Peyer's patch (tissue), 4 donors: ENCODE results near the gene OSBPL9. TPM values are rescaled to one million over a fixed set of nuclear protein-coding genes. Genes with fewer than 3 reads are reported as not detected.
"Not testable (repeated sequence)": the region's sequence is repeated elsewhere in the genome, so short reads cannot be mapped to it uniquely, and the experiment has no call there.

Source experiments
- DNase-seq, 3 donors: peaks; one replicate each; pipeline ENCODE4 v3.0.0-alpha.2; 2017 to 2019
- H3K27ac ChIP-seq, 4 donors: fragments of 200-600 bp; sonication (generic); one replicate each; pipeline ENCODE4 v1.5.1; 2016 to 2019
- H3K27me3 ChIP-seq, 2 donors: fragments of 200-600 bp; sonication (generic); one replicate each; pipeline ENCODE4 v1.5.1; 2019
- H3K36me3 ChIP-seq, 3 donors: fragments of 200-600 bp; sonication (generic); one replicate each; pipeline ENCODE4 v1.5.1; 2016 to 2019
- H3K4me1 ChIP-seq, 4 donors: fragments of 200-600 bp; sonication (generic); one replicate each; pipeline ENCODE4 v1.5.1; 2016 to 2019
- H3K4me3 ChIP-seq, 4 donors: fragments of 200-600 bp; sonication (generic); 1 replicate in 3 of 4; 2 replicates in 1 of 4; pipeline ENCODE4 v1.5.1; 2016 to 2019; ENCODE audit warnings: mild to moderate bottlenecking in 1 of 4
- H3K9me3 ChIP-seq, 4 donors: fragments of 200-600 bp; sonication (generic); one replicate each; pipeline ENCODE4 v1.5.1; 2016 to 2019; ENCODE audit warnings: mild to moderate bottlenecking in 1 of 4
- CTCF ChIP-seq, 6 experiments: fragments of 450-650 bp in 4 of 6; fragments of 200-600 bp in 2 of 6; sonication (generic) in 1 of 6; IDR thresholded peaks; one replicate each; pipeline ENCODE4 v1.5.1; 2017 to 2019; ENCODE audit warnings: antibody characterized with exemption in 6 of 6, mild to moderate bottlenecking in 3 of 6, moderate library complexity in 1 of 6
- POLR2A ChIP-seq, 2 donors: fragments of 450-650 bp; IDR thresholded peaks; one replicate each; pipeline ENCODE4 v1.5.1; 2017; ENCODE audit warnings: antibody characterized with exemption in 2 of 2, mild to moderate bottlenecking in 2 of 2, moderate library complexity in 2 of 2
- total RNA-seq, 4 donors: library from RNA; depleted of rRNA; stranded (reverse); fragments of >200 nt; gene quantifications; one replicate each; pipeline ENCODE4 v1.1.0, GENCODE V29; 2016

OSBPL9 gene
- total RNA-seq, 4 donors from 2014 or later: 54.1 to 597 (median 69.8) TPM

GRCh38 chr1:51792864-51793263, 176.0 kb downstream of the OSBPL9 start:
- TF ChIP-seq POLR2A (IDR thresholded peaks at IDR 0.05) (no peak), CTCF (IDR thresholded peaks at IDR 0.05) (no peak)
- no peak for DNase-seq
- peaks cover 0 to 84% (median 0%) of the 10 kb centered on the region in 3 donors for H3K36me3 ChIP-seq
- no peaks in the 10 kb centered on the region for H3K27me3 ChIP-seq
- H3K9me3 ChIP-seq: no peaks in the 10 kb centered on the region
- no peak overlapping the region for H3K27ac ChIP-seq
- H3K4me3 ChIP-seq: no peak overlapping the region
- no peaks in the 10 kb centered on the region for H3K4me1 ChIP-seq

DNA sequence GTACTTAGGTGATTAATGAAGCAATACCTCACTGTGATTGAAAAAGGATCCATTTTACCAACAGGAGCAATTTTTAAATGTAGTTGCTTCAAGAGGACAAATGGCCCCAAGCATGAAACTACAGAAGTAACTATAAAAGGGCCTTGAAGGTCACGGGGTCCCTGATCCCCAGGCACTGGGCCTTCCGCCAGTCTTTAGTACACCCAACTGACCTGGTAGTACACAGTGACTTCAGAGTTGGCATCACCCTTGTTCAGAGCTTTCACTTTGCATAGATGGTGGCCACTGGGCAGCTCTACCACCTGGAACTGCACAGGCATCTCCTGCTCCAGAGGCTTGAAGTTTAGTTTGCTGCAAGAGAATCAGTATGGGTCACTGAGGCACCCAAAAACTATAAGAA, 177.4 kb downstream of the OSBPL9 start:
- Histone ChIP-seq H3K4me1 (no peaks in the 10 kb centered on the region), H3K9me3 (no peaks in the 10 kb centered on the region), H3K27ac (peak overlapping the region in 1 of 4 donors; percentile 11), H3K36me3 (peaks cover 0 to 84% (median 0%) of the 10 kb centered on the region in 3 donors), H3K4me3 (no peak overlapping the region), H3K27me3 (no peaks in the 10 kb centered on the region)
- DNase-seq: no peak
- no peak for TF ChIP-seq CTCF (IDR thresholded peaks at IDR 0.05)
- no peak for TF ChIP-seq POLR2A (IDR thresholded peaks at IDR 0.05)

- no peak for DNase-seq
- H3K36me3 ChIP-seq: peaks cover 0 to 84% (median 0%) of the 10 kb centered on the region in 3 donors
- no peak overlapping the region for H3K4me3 ChIP-seq
- H3K4me1 ChIP-seq: no peaks in the 10 kb centered on the region
- H3K27me3 ChIP-seq: no peaks in the 10 kb centered on the region
- TF ChIP-seq CTCF (IDR thresholded peaks at IDR 0.05): no peak
- no peak for TF ChIP-seq POLR2A (IDR thresholded peaks at IDR 0.05)
- no peaks in the 10 kb centered on the region for H3K9me3 ChIP-seq
- no peak overlapping the region for H3K27ac ChIP-seq
Observed at GRCh38 chr1:51794868-51795267, 178.0 kb downstream of the OSBPL9 start.

DNA sequence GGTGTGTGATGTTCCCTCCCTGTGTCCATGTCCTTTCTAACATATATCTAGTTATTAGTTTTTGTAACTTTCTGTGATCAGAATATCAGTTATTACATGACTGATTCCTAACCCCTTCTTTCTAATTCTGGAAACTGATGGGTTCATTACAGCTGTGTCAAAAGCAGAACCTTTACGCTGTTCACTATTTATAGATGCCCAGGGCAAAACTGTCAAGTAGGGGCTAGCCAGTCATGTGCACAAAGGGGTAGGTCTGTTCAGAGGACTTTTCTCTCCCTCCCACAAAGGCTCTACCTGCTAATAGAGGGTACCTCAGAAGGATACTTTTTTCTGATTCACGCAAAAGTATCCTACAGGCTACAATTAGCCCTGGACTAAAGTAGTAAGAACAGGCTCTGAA, 182.5 kb downstream of the OSBPL9 start:
- H3K27ac ChIP-seq: no peak overlapping the region
- TF ChIP-seq POLR2A (IDR thresholded peaks at IDR 0.05): no peak
- no peak for TF ChIP-seq CTCF (IDR thresholded peaks at IDR 0.05)
- peaks cover 0 to 86% (median 0%) of the 10 kb centered on the region in 3 donors for H3K36me3 ChIP-seq

GRCh38 chr1:51814513-51814912, 197.6 kb downstream of the OSBPL9 start:
- no peak overlapping the region for H3K27ac ChIP-seq
- no peak overlapping the region for H3K4me3 ChIP-seq
- H3K36me3 ChIP-seq: peaks cover 0 to 75% (median 0%) of the 10 kb centered on the region in 3 donors
- DNase-seq: no peak
- no peaks in the 10 kb centered on the region for H3K4me1 ChIP-seq
- no peaks in the 10 kb centered on the region for H3K27me3 ChIP-seq
- TF ChIP-seq CTCF (IDR thresholded peaks at IDR 0.05): no peak
- no peak for TF ChIP-seq POLR2A (IDR thresholded peaks at IDR 0.05)
- H3K9me3 ChIP-seq: no peaks in the 10 kb centered on the region

More for the DNA sequence above, 182.5 kb downstream of the OSBPL9 start:
- DNase-seq: no peak
- Histone ChIP-seq H3K4me3 (no peak overlapping the region), H3K4me1 (no peaks in the 10 kb centered on the region), H3K27me3 (no peaks in the 10 kb centered on the region), H3K9me3 (no peaks in the 10 kb centered on the region)

GRCh38 chr1:51818487-51818886, 201.6 kb downstream of the OSBPL9 start:
- Histone ChIP-seq H3K27me3 (no peaks in the 10 kb centered on the region), H3K27ac (no peak overlapping the region), H3K36me3 (peaks cover 0 to 75% (median 0%) of the 10 kb centered on the region in 3 donors), H3K4me3 (no peak overlapping the region), H3K9me3 (no peaks in the 10 kb centered on the region), H3K4me1 (no peaks in the 10 kb centered on the region)
- DNase-seq: no peak
- TF ChIP-seq POLR2A (IDR thresholded peaks at IDR 0.05): no peak
- no peak for TF ChIP-seq CTCF (IDR thresholded peaks at IDR 0.05)

DNA sequence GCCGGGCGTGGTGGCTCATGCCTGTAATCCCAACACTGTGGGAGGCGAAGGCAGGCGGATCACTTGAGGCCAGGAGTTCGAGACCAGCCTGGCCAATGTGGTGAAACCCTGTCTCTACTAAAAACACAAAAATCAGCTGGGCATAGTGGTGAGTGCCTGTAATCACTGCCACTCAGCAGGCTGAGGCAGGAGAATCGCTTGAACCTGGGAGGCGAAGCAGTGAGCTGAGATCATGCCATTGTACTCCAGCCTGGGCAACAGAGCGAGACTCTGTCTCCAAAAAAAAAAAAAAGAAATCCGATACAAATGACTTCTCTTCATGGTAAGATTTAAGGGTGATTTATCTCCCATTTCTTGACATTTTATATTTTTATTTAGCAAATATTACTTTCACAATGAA, 202.1 kb downstream of the OSBPL9 start:
- not testable (repeated sequence) for H3K9me3 ChIP-seq, H3K27me3 ChIP-seq, H3K4me3 ChIP-seq, DNase-seq, H3K4me1 ChIP-seq, H3K27ac ChIP-seq
- H3K36me3 ChIP-seq: peaks cover 0 to 75% (median 0%) of the 10 kb centered on the region in 3 donors
